Endothelial cell of umbilical vein (primary cell): ENCODE measurements around the gene VCPKMT. TPM values are rescaled to one million over a fixed set of nuclear protein-coding genes. Genes with fewer than 3 reads are reported as not detected.

Source experiments
- BruUV-seq: library from RNA; stranded (reverse); fragments of 400-500 nt; replicated peaks from 2 replicates; lab custom pipeline; 2021; lab: Mats Ljungman, UMichigan
- CTCF ChIA-PET: fragments of 300-600, 350-600 bp; sonication (Branson Sonifier 250); formaldehyde crosslinking; loops from one replicate; lab custom pipeline; 2021; ENCODE audit warnings: antibody characterized with exemption, inconsistent platforms; lab: Charles Lee
- POLR2A ChIA-PET: fragments of 300-600, 350-600 bp; sonication (Branson Sonifier 250); formaldehyde crosslinking; loops from one replicate; lab custom pipeline; 2021; ENCODE audit warnings: antibody characterized with exemption, inconsistent platforms; lab: Charles Lee
- DNase-seq: peaks from one replicate; pipeline ENCODE4 v3.0.0-alpha.2; 2011; ENCODE audit warnings: low read depth, low spot score
- FAIRE-seq: peaks from 2 replicates; lab custom pipeline; 2011; peaks lifted over from hg19 to GRCh38; lab: Jason Lieb, UNC
- H2AFZ ChIP-seq: 2 replicates; pipeline ENCODE4 v1.6.0; 2012; ENCODE audit warnings: low read depth, low read length, control low read depth, inconsistent platforms
- H3K27ac ChIP-seq: 2 replicates; pipeline ENCODE4 v1.5.1; 2011; ENCODE audit warnings: low read depth, mild to moderate bottlenecking, control low read depth, low read length, moderate library complexity; ENCODE audit not compliant: insufficient read depth
- H3K27me3 ChIP-seq, 2 experiments: 2 replicates each; pipeline versions ENCODE4 v1.6.0 to v1.6.1; 2011; ENCODE audit warnings: low read length in 2 of 2, mixed read lengths in 1 of 2; ENCODE audit not compliant: control insufficient read depth in 2 of 2, insufficient read depth in 2 of 2
- H3K36me3 ChIP-seq, 2 experiments: 2 replicates in 1 of 2; 3 replicates in 1 of 2; pipeline ENCODE4 v1.5.1; 2011; ENCODE audit warnings: low read length in 2 of 2, mild to moderate bottlenecking in 1 of 2, moderate library complexity in 1 of 2; ENCODE audit not compliant: control insufficient read depth in 2 of 2, insufficient read depth in 2 of 2; ENCODE audit errors: extremely low read depth in 1 of 2
- H3K4me1 ChIP-seq: 3 replicates; pipeline ENCODE4 v1.5.1; 2011; ENCODE audit warnings: mild to moderate bottlenecking, low read length; ENCODE audit not compliant: control insufficient read depth, insufficient read depth; ENCODE audit errors: extremely low read depth
- H3K4me2 ChIP-seq: 2 replicates; pipeline ENCODE4 v1.6.1; 2011; ENCODE audit warnings: low read length, control low read depth, mixed read lengths; ENCODE audit not compliant: insufficient read depth
- H3K4me3 ChIP-seq, 3 experiments: fragments of 200-600 bp in 1 of 3; sonication (generic), shearing (Covaris generic) in 1 of 3; replicated peaks in 1 of 3; 2 replicates each; pipeline ENCODE4 v1.5.1; 2011 to 2016; ENCODE audit warnings: control low read depth in 3 of 3, low read length in 3 of 3, mild to moderate bottlenecking in 2 of 3, inconsistent platforms in 1 of 3, low read depth in 1 of 3, moderate library complexity in 1 of 3; ENCODE audit not compliant: insufficient read depth in 1 of 3
- H3K79me2 ChIP-seq: 2 replicates; pipeline ENCODE4 v1.6.0; 2012; ENCODE audit warnings: low read length, inconsistent platforms; ENCODE audit not compliant: control insufficient read depth, insufficient read depth
- H3K9ac ChIP-seq: replicated peaks from 2 replicates; pipeline ENCODE3; 2011; ENCODE audit warnings: low read length, control low read depth; ENCODE audit not compliant: insufficient read depth; ENCODE audit errors: extremely low read depth
- H3K9me1 ChIP-seq: replicated peaks from 3 replicates; pipeline ENCODE4 v1.6.0; 2011; ENCODE audit warnings: mild to moderate bottlenecking, low read length; ENCODE audit not compliant: control insufficient read depth, insufficient read depth; ENCODE audit errors: extremely low read depth
- H3K9me3 ChIP-seq: replicated peaks from 2 replicates; pipeline ENCODE4 v1.5.1; 2012; ENCODE audit warnings: low read length, inconsistent platforms; ENCODE audit not compliant: control insufficient read depth, insufficient read depth
- H4K20me1 ChIP-seq: replicated peaks from 2 replicates; pipeline ENCODE3; 2011; ENCODE audit warnings: mild to moderate bottlenecking, low read length; ENCODE audit not compliant: control insufficient read depth, insufficient read depth; ENCODE audit errors: extremely low read depth
- FOS ChIP-seq: IDR thresholded peaks from 2 replicates; pipeline ENCODE4 v1.6.1; 2011; ENCODE audit warnings: mild to moderate bottlenecking, low read length, moderate library complexity, borderline replicate concordance; ENCODE audit not compliant: insufficient read depth
- GATA2 ChIP-seq: IDR thresholded peaks from 2 replicates; pipeline ENCODE4 v1.7.0; 2011; ENCODE audit warnings: low read depth, mild to moderate bottlenecking, moderate library complexity, mixed read lengths, low read length; ENCODE audit not compliant: insufficient read length, insufficient read depth
- JUN ChIP-seq: IDR thresholded peaks from 2 replicates; pipeline ENCODE4 v1.6.1; 2011; ENCODE audit warnings: borderline replicate concordance, low read depth; ENCODE audit not compliant: insufficient read length, insufficient read depth
- MYC ChIP-seq: IDR thresholded peaks from one replicate; pipeline ENCODE4 v1.6.1; 2011; ENCODE audit warnings: mild to moderate bottlenecking, low read depth, low read length
- POLR2A ChIP-seq: IDR thresholded peaks from 2 replicates; pipeline ENCODE4 v1.6.1; 2012; ENCODE audit warnings: low read depth, mild to moderate bottlenecking, control low read depth, low read length
- POLR2AphosphoS5 ChIP-seq: IDR thresholded peaks from 2 replicates; pipeline ENCODE4 v1.6.1; 2012; ENCODE audit warnings: low read depth, mild to moderate bottlenecking, control low read depth, low read length, moderate library complexity; ENCODE audit not compliant: insufficient read depth
- dilution Hi-C: fragments of 300-500 bp; cut with MboI; formaldehyde crosslinking; loops from one replicate; pipeline ENCODE4 v1.15.0; 2019; ENCODE audit warnings: low sequenced_read_pairs; ENCODE audit not compliant: extremely low pct_ligation_motif_present
- intact Hi-C: fragments of 100-400 bp; cut with micrococcal nuclease; formaldehyde crosslinking; loops from one replicate; pipeline ENCODE4 v1.10.0; 2022
- polyA plus RNA-seq, 4 experiments: library from polyadenylated mRNA; depleted of rRNA in 3 of 4; stranded (reverse) in 3 of 4; unstranded in 1 of 4; fragments of >200 nt; gene quantifications; 2 replicates each; pipeline versions ENCODE4 v1.2.1 to v1.2.3, GENCODE V29; 2011 to 2012; ENCODE audit warnings: missing spikeins in 1 of 4
- total RNA-seq: library from RNA; stranded (reverse); gene quantifications from 2 replicates; pipeline ENCODE4 v1.2.3, GENCODE V29; 2021
- TF ChIP-seq, protein P1 (sequence below), 2 donors: IDR thresholded peaks; 1 replicate in 1 of 2; 2 replicates in 1 of 2; pipeline ENCODE4 v1.5.1; 2011; ENCODE audit warnings: low read length in 2 of 2, mild to moderate bottlenecking in 2 of 2, moderate library complexity in 2 of 2, control low read depth in 1 of 2, inconsistent platforms in 1 of 2, low read depth in 1 of 2; ENCODE audit not compliant: insufficient read depth in 1 of 2; ENCODE audit errors: extremely low read depth in 1 of 2
- TF ChIP-seq, protein P2 (sequence below): IDR thresholded peaks from 2 replicates; pipeline ENCODE4 v1.6.1; 2011; ENCODE audit not compliant: insufficient read depth, insufficient read length

The VCPKMT gene
- total and polyA plus RNA-seq, 2 donors (not counting 3 experiments of a cell fraction or from before 2014, with no cell fraction given) = 3.5 to 9.2 TPM

DNA sequence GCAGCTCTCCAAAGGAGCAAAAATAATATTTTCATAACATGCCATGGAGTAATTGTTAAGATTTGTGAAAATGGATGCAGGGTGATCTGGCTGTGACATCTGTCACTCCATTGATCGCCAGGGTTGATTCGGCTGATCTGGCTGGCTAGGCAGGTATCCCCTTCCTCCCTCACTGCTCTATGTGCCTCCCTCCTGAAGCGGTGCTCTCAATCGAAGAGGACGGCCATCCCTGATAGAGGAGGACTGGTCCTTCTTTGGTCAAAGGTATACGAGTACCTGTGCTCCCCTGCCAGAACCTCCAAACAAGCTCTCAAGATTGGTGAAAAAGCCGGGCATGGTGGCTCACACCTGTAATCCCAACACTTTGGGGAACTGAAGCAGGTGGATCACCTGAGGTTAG is 47.9 kb downstream of the VCPKMT start:
- FAIRE-seq = no peak
- Histone ChIP-seq H3K9me3 (no peaks in the 10 kb centered on the region), H3K9ac (no peak overlapping the region), H3K27me3 (no peaks in the 10 kb centered on the region), H3K4me1 (peaks cover 9% of the 10 kb centered on the region), H3K4me2 (no peak overlapping the region), H3K4me3 (no peak overlapping the region), H3K9me1 (no peaks in the 10 kb centered on the region), H3K36me3 (no peaks in the 10 kb centered on the region), H2AFZ (no peak overlapping the region), H4K20me1 (no peaks in the 10 kb centered on the region), H3K27ac (no peak overlapping the region), H3K79me2 (no peaks in the 10 kb centered on the region)
- intact Hi-C loops (no loop called here), dilution Hi-C loops (no loop called here)
- no peak for DNase-seq
- POLR2A ChIA-PET = interaction anchor here (0.6 kb wide), 1 partner anchor 176 kb away, joined by 6 read pairs; the partner anchor contains the start of gene ARF6
- CTCF ChIA-PET = interaction anchor here (1.2 to 2.2 kb wide), 3 partner anchors 28 to 206 kb away, joined by 4 to 7 read pairs (median 5); partner anchors contain the start of gene ARF6
- TF ChIP-seq POLR2A (no peak), MYC (no peak), JUN (no peak), GATA2 (no peak), POLR2AphosphoS5 (no peak), FOS (no peak)
- TF ChIP-seq, protein P1, sequence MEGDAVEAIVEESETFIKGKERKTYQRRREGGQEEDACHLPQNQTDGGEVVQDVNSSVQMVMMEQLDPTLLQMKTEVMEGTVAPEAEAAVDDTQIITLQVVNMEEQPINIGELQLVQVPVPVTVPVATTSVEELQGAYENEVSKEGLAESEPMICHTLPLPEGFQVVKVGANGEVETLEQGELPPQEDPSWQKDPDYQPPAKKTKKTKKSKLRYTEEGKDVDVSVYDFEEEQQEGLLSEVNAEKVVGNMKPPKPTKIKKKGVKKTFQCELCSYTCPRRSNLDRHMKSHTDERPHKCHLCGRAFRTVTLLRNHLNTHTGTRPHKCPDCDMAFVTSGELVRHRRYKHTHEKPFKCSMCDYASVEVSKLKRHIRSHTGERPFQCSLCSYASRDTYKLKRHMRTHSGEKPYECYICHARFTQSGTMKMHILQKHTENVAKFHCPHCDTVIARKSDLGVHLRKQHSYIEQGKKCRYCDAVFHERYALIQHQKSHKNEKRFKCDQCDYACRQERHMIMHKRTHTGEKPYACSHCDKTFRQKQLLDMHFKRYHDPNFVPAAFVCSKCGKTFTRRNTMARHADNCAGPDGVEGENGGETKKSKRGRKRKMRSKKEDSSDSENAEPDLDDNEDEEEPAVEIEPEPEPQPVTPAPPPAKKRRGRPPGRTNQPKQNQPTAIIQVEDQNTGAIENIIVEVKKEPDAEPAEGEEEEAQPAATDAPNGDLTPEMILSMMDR (IDR thresholded peaks at IDR 0.05; ENCODE audit: extremely low read depth in 1 of 2, insufficient read depth in 1 of 2, low read depth in 1 of 2, low read length in 2 of 2) = no peak
- TF ChIP-seq, protein P2, sequence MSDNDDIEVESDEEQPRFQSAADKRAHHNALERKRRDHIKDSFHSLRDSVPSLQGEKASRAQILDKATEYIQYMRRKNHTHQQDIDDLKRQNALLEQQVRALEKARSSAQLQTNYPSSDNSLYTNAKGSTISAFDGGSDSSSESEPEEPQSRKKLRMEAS = no peak
- no TSS peak for BruUV-seq
